SK-N-SH (cell line): Measurements from ENCODE around the gene PPP1R3F. TPM values are rescaled to one million over a fixed set of nuclear protein-coding genes. Genes with fewer than 3 reads are reported as not detected.

ENCODE experiments used
- CTCF ChIA-PET: fragments of 300-600, 350-600 bp; formaldehyde crosslinking; extraction: SDS; loops from one replicate; lab custom pipeline; 2021; lab: Yijun Ruan, JAX
- POLR2A ChIA-PET: fragments of 350-600 bp; sonication (Branson Sonifier 250); formaldehyde crosslinking; extraction: SDS; loops from one replicate; lab custom pipeline; 2020; ENCODE audit warnings: antibody characterized with exemption, inconsistent platforms; lab: Yijun Ruan, JAX
- DNase-seq: peaks from one replicate; pipeline ENCODE4 v3.0.0; 2012
- H2AFZ ChIP-seq: fragments of 200-600 bp; sonication (generic); 2 replicates; pipeline ENCODE4 v1.8.1; 2016; ENCODE audit warnings: antibody characterized with exemption, mild to moderate bottlenecking, low read depth
- H3F3A ChIP-seq: fragments of 200-600 bp; sonication (generic); replicated peaks from 2 replicates; pipeline ENCODE3; 2016; ENCODE audit warnings: antibody characterized with exemption, mild to moderate bottlenecking; ENCODE audit not compliant: insufficient read depth
- H3K27ac ChIP-seq, 2 experiments: fragments of 200-500 bp in 1 of 2; fragments of 200-600 bp in 1 of 2; sonication (Bioruptor generic) in 1 of 2; sonication (generic), shearing (Covaris generic) in 1 of 2; 2 replicates each; pipeline versions ENCODE4 v1.5.1 to v1.6.1; 2014 to 2016; ENCODE audit warnings: low read depth in 2 of 2, inconsistent platforms in 1 of 2, low read length in 1 of 2, mild to moderate bottlenecking in 1 of 2, mixed read lengths in 1 of 2
- H3K27me3 ChIP-seq: fragments of 200-600 bp; sonication (generic), shearing (Covaris generic); 2 replicates; pipeline ENCODE4 v1.6.1; 2016; ENCODE audit warnings: mixed run types; ENCODE audit not compliant: insufficient read depth
- H3K36me3 ChIP-seq, 2 experiments: fragments of 200-500 bp in 1 of 2; fragments of 200-600 bp in 1 of 2; sonication (Bioruptor generic) in 1 of 2; sonication (generic) in 1 of 2; replicated peaks in 1 of 2; 2 replicates each; pipeline versions ENCODE3 to v1.5.1; 2014 to 2016; ENCODE audit warnings: low read length in 1 of 2, mild to moderate bottlenecking in 1 of 2; ENCODE audit not compliant: insufficient read depth in 2 of 2, control insufficient read depth in 1 of 2
- H3K4me1 ChIP-seq, 2 experiments: fragments of 200-500 bp in 1 of 2; fragments of 200-600 bp in 1 of 2; sonication (Bioruptor generic) in 1 of 2; sonication (generic), shearing (Covaris generic) in 1 of 2; 2 replicates each; pipeline versions ENCODE4 v1.5.1 to v1.6.1; 2014 to 2016; ENCODE audit warnings: low read depth in 1 of 2, low read length in 1 of 2, mixed run types in 1 of 2; ENCODE audit not compliant: insufficient read depth in 2 of 2, control insufficient read depth in 1 of 2
- H3K4me2 ChIP-seq: fragments of 200-600 bp; sonication (generic), shearing (Covaris generic); 2 replicates; pipeline ENCODE4 v1.6.1; 2017; ENCODE audit warnings: mixed run types
- H3K4me3 ChIP-seq, 2 experiments: fragments of 200-500 bp in 1 of 2; fragments of 200-600 bp in 1 of 2; sonication (Bioruptor generic) in 1 of 2; sonication (generic), shearing (Covaris generic) in 1 of 2; 2 replicates each; pipeline versions ENCODE4 v1.5.1 to v1.8.1; 2014 to 2016; ENCODE audit warnings: low read depth in 2 of 2, inconsistent platforms in 1 of 2, low read length in 1 of 2, mild to moderate bottlenecking in 1 of 2, mixed read lengths in 1 of 2, moderate library complexity in 1 of 2
- H3K79me2 ChIP-seq: fragments of 200-600 bp; sonication (generic); 2 replicates; pipeline ENCODE4 v1.8.1; 2017; ENCODE audit warnings: mild to moderate bottlenecking; ENCODE audit not compliant: insufficient read depth
- H3K9ac ChIP-seq: fragments of 200-600 bp; sonication (generic); 2 replicates; pipeline ENCODE4 v1.6.1; 2017; ENCODE audit warnings: mixed run types
- H3K9me2 ChIP-seq: fragments of 200-600 bp; sonication (generic); 2 replicates; pipeline ENCODE4 v1.6.1; 2017; ENCODE audit warnings: mixed run types
- H3K9me3 ChIP-seq: fragments of 200-600 bp; sonication (generic); 2 replicates; pipeline ENCODE4 v1.6.1; 2017; ENCODE audit warnings: mixed run types, mild to moderate bottlenecking, moderate library complexity
- H4K20me1 ChIP-seq: fragments of 200-600 bp; sonication (generic); 2 replicates; pipeline ENCODE4 v1.6.1; 2017; ENCODE audit warnings: mild to moderate bottlenecking, mixed run types; ENCODE audit not compliant: insufficient read depth
- EZH2phosphoT487 ChIP-seq: fragments of 200-600 bp; sonication (generic); IDR thresholded peaks from 2 replicates; pipeline ENCODE4 v1.6.1; 2017; ENCODE audit warnings: low read depth, mixed run types, mild to moderate bottlenecking, antibody characterized with exemption, moderate library complexity, borderline replicate concordance
- FOXJ3 ChIP-seq: sonication (generic); formaldehyde crosslinking; IDR thresholded peaks from 2 replicates; pipeline ENCODE4 v1.5.1; 2020; ENCODE audit warnings: mild to moderate bottlenecking, missing genetic modification reagents
- GABPA ChIP-seq: IDR thresholded peaks from 2 replicates; pipeline ENCODE4 v1.4.0; 2012; ENCODE audit warnings: low read depth, mild to moderate bottlenecking
- GATA2 ChIP-seq: sonication (generic); formaldehyde crosslinking; IDR thresholded peaks from 2 replicates; pipeline ENCODE4 v1.5.0; 2020; ENCODE audit warnings: mild to moderate bottlenecking, missing genetic modification reagents
- IRF3 ChIP-seq: fragments of 150-350 bp; IDR thresholded peaks from 2 replicates; pipeline ENCODE4 v1.6.1; 2016; ENCODE audit warnings: mild to moderate bottlenecking, low read depth, low read length
- MEF2A ChIP-seq: IDR thresholded peaks from 2 replicates; pipeline ENCODE4 v1.4.0; 2012; ENCODE audit warnings: low read depth, borderline replicate concordance
- RAD21 ChIP-seq: IDR thresholded peaks from 2 replicates; pipeline ENCODE4 v1.6.1; 2012; ENCODE audit warnings: mild to moderate bottlenecking, low read length
- RFX5 ChIP-seq: IDR thresholded peaks from 2 replicates; pipeline ENCODE4 v1.6.1; 2012; ENCODE audit warnings: mild to moderate bottlenecking, improper control_type of control experiment, low read length
- RXRA ChIP-seq: IDR thresholded peaks from 2 replicates; pipeline ENCODE4 v1.4.0; 2012; ENCODE audit warnings: low read depth, mild to moderate bottlenecking, borderline replicate concordance
- TEAD4 ChIP-seq: IDR thresholded peaks from 2 replicates; pipeline ENCODE4 v1.4.0; 2012; ENCODE audit warnings: mild to moderate bottlenecking, borderline replicate concordance; ENCODE audit not compliant: insufficient read depth
- USF1 ChIP-seq: IDR thresholded peaks from 2 replicates; pipeline ENCODE4 v1.4.0; 2012; ENCODE audit warnings: low read depth, borderline replicate concordance
- WGBS: methylation state at CpG from one replicate; pipeline ENCODE4 v1.1.6; 2017; ENCODE audit warnings: low lambda C conversion rate; 5-methylcytosine and 5-hydroxymethylcytosine counted together
- polyA plus RNA-seq, 3 experiments: library from polyadenylated mRNA; depleted of rRNA; stranded (reverse); fragments of >200 nt; gene quantifications; 2 replicates each; pipeline ENCODE4 v1.2.3, GENCODE V29; 2012

PPP1R3F gene
- polyA plus RNA-seq, 1 of the 3 experiments (the other 2 are of a cell fraction), result 6.2 TPM

GRCh38 chrX:49226946-49227345, 42.6 kb upstream of the PPP1R3F start:
- Histone ChIP-seq H3K4me2 (no peak overlapping the region), H4K20me1 (no peaks in the 10 kb centered on the region), H2AFZ (no peak overlapping the region), H3K9me3 (no peaks in the 10 kb centered on the region), H3K36me3 (no peaks in the 10 kb centered on the region), H3F3A (no peaks in the 10 kb centered on the region), H3K27ac (no peak overlapping the region), H3K9ac (no peak overlapping the region), H3K4me1 (no peaks in the 10 kb centered on the region), H3K27me3 (peaks cover 6% of the 10 kb centered on the region; the same call in 1 of the 2 replicates), H3K79me2 (no peaks in the 10 kb centered on the region), H3K9me2 (no peaks in the 10 kb centered on the region), H3K4me3 (no peak overlapping the region)
- CTCF ChIA-PET, result interaction anchor here (0.7 kb wide), 1 partner anchor 34 kb away, joined by 3 read pairs; no protein-coding TSS in a partner anchor
- no peak for DNase-seq
- WGBS, result 86% methylated on average over 8 of the region's 9 CpGs
- TF ChIP-seq IRF3 (no peak), FOXJ3 (CRISPR knock-in tag) (no peak), USF1 (no peak), MEF2A (no peak), TEAD4 (no peak), RFX5 (no peak)
- POLR2A ChIA-PET, result no interaction called here

- TF ChIP-seq TEAD4 (no peak), RXRA (no peak), EZH2phosphoT487 (no peak), RFX5 (no peak), RAD21 (no peak), GATA2 (CRISPR knock-in tag) (no peak), GABPA (no peak)
- H3K9ac ChIP-seq, result no peak overlapping the region
- H2AFZ ChIP-seq, result no peak overlapping the region
- no peaks in the 10 kb centered on the region for H3K4me1 ChIP-seq
- no peak for DNase-seq
- H3K27me3 ChIP-seq, result peaks cover 6% of the 10 kb centered on the region; the same call in 1 of the 2 replicates
- no peaks in the 10 kb centered on the region for H3K79me2 ChIP-seq
- H3K4me2 ChIP-seq, result no peak overlapping the region
- POLR2A ChIA-PET, result no interaction called here
- no peaks in the 10 kb centered on the region for H4K20me1 ChIP-seq
- CTCF ChIA-PET, result interaction anchor here (0.6 to 1.6 kb wide), 2 partner anchors 35 to 70 kb away, joined by 3 to 5 read pairs; no protein-coding TSS in a partner anchor
- H3K9me2 ChIP-seq, result no peaks in the 10 kb centered on the region
- H3K36me3 ChIP-seq, result no peaks in the 10 kb centered on the region
- no peak overlapping the region for H3K4me3 ChIP-seq
- H3K27ac ChIP-seq, result no peak overlapping the region
- H3F3A ChIP-seq, result no peaks in the 10 kb centered on the region
- 8% methylated on average over 2 of the region's 2 CpGs for WGBS
- no peaks in the 10 kb centered on the region for H3K9me3 ChIP-seq
These were observed 41.9 kb upstream of the PPP1R3F start for GRCh38 chrX:49227726-49228125.
